NCI-H1694 treated with DMSO at 0.1 percent for 48 hours (cell line): ENCODE measurements around the gene CEP120.
"Not testable (repeated sequence)": the region's sequence is repeated elsewhere in the genome, so short reads cannot be mapped to it uniquely, and the experiment has no call there.

ENCODE experiments used
- DNase-seq: peaks from one replicate; lab custom pipeline; 2025; lab: John Stamatoyannopoulos, UW

CEP120 gene

GRCh38 chr5:123423278-123424149 lies at the start of gene CEP120:
CEP120 (minus strand) TSS chr5:123423403; CDS start chr5:123422998, 405 bp downstream.
- peak; percentile 98 for DNase-seq

GRCh38 chr5:123472150-123472924 lies 49.1 kb upstream of the CEP120 start:
- no peak for DNase-seq

GRCh38 chr5:123471385-123471784 lies 48.2 kb upstream of the CEP120 start:
- no peak for DNase-seq

DNA sequence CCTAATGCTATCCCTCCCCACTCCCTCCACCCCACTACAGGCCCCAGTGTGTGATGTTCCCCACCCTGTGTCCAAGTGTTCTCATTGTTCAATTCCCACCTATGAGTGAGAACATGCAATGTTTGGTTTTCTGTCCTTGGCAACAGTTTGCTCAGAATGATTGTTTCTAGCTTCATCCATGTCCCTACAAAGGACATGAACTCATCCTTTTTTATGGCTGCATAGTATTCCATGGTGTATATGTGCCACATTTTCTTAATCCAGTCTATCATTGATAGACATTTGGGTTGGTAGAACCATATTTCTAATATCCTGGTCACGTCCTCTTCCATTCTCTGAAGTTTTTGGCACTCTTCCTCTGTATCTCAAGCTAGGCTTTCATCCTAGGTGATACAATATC lies 43.6 kb upstream of the CEP120 start:
- not testable (repeated sequence) for DNase-seq

DNA sequence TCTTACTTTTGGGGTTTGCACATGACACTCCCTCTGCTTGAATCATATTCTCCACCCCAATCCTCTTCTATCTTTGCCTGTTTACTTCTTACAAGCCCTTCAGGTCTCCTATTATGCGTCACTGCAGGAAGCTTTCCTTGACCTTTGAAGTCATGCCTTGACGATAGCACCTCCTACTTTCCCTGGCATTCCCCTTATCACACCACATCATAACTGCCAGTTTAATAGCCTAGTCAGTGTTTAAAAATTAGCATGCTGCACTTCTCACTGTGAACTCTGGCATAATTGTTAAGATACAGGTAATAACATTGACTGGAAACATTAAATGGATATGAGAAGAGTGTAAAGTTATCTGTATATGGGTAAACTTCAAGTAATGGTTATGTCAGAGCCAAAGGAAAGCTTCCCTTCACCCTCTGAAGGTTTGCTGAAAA lies 37.1 kb upstream of the CEP120 start:
- peak; percentile 12 for DNase-seq

GRCh38 chr5:123458994-123459393 lies 35.8 kb upstream of the CEP120 start:
- DNase-seq, result not testable (repeated sequence)

DNA sequence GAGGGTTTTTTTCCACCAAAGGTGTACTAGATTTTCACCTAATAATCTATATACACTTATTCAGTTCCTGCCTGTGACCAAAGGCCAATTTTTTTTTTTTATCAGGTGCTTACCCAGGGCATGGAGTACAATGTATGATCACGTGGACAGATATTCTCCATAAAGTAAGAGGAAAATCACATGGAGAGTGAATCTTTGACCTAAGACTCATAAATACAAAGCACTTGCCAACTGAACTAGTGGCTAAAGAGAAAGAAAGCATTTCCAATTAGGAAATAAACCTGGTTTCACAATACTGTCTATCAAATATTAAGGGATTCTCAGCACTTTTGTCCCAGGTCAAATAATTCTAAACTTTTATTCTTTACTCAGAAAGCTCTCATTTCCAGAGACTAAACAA lies 33.0 kb upstream of the CEP120 start:
- no peak for DNase-seq

GRCh38 chr5:123455640-123456039 lies 32.4 kb upstream of the CEP120 start:
- DNase-seq, result peak; percentile 57

DNA sequence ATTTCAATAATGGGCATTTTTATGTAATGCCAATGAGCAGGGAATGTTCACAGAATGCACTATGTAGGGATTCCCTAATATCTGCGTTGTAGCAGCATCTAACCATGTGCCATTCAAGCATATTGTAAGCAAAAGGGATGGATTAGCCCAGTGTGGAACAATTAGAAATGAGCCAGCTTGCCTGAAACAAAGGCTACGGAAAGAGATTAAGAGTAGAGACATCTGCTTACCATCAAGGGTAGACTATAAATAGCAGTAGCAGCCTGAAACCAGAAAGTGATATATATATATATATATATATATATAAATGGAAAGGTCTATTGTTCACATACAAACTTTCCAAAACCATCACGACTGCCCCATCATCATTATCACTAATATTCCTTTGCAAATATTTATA lies 31.9 kb upstream of the CEP120 start:
- peak; percentile 91 for DNase-seq

DNA sequence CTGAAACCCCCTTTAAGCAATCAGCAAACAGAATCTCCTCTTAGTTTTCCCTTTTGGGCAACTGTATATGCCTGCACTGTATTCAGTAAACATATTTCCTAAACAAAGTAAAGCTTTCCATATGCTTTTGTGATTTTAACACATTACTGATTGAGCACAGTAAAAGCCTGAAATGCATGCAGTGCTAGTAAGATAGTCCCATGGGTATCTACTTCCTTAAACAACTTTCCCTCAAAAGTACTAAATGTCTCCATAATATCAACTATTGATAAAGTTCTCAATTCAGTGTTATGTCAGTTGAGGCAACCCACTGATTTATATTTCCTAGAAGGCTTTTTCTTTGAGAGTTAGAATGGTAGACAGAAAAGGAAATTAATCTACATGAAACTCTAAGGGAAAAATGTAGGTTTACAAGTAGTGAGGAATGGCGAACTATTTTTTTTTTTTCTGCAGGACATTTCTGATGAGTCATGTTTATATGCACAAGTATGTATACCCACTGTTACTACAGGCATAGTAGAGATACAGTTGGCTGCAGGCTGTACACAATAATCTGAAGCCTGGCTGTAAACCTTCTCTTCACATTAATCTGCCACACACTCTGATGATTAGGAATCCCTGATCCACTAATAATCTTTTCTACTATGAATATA lies 31.2 kb upstream of the CEP120 start:
- DNase-seq, result peak; percentile 84

DNA sequence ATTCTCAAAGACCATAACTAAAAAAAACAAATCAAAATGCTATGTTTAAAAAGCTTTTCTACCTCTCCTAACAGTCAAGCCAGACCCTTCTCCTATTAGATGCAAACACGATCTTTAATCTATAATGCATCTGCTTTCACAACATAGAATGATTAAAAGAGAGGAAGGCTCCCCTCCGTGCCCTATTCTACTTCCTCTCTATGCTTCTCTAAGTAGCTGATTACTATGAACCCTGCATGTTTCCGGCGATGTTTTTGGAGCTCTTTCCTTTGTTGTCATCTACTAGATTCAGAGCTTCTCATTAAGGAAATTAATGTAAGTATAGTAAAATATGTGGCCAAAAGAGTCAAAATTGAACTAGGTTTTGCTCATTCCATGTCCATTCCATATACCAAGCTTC lies 29.2 kb upstream of the CEP120 start:
- no peak for DNase-seq

DNA sequence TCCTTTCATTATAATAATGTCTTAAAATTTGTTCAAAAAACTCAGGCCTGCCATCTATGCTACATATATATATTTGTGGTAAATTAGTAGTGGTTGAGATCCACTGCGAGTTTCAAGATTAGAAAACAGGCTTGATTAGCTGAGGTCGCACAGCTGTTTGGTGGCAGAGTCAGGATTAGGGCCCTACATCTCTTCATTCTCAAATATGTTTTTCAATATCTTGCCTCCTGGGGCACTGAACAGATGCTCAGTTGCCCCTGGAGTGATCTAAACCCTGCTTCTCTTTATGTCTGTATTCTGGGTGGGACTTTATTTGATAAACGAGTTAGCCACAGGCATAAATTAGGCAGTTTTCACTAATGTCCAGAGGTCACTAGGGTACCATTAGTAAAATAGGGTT lies 27.8 kb upstream of the CEP120 start:
- peak; percentile 80 for DNase-seq

GRCh38 chr5:123450640-123451039 lies 27.4 kb upstream of the CEP120 start:
- DNase-seq, result peak; percentile 83

- DNase-seq, result peak; percentile 46
Observed at GRCh38 chr5:123450114-123450513, 26.9 kb upstream of the CEP120 start.

GRCh38 chr5:123449424-123449974 lies 26.3 kb upstream of the CEP120 start:
- peak; percentile 45 for DNase-seq

GRCh38 chr5:123448743-123449142 lies 25.5 kb upstream of the CEP120 start:
- no peak for DNase-seq

- DNase-seq, result no peak
Observed at GRCh38 chr5:123448017-123448617, 24.9 kb upstream of the CEP120 start.

DNA sequence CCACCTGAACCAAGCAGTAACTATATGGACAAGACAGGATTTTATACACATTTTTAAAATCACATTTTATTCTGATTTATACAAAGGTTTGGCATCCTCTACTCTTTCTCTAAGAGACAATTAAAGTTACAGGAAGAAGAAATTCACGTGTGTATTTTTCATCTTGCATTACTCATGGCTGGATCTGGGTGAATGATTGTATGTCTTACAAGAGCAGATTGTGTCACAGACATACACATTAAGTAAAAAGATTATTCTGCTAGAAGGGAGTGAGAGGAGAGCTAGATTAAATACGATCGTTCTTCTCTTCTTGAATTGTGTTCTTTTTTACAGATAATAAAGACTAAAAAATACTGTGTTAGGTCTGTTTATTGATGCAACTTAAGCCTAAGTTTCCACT lies 20.8 kb upstream of the CEP120 start:
- no peak for DNase-seq

DNA sequence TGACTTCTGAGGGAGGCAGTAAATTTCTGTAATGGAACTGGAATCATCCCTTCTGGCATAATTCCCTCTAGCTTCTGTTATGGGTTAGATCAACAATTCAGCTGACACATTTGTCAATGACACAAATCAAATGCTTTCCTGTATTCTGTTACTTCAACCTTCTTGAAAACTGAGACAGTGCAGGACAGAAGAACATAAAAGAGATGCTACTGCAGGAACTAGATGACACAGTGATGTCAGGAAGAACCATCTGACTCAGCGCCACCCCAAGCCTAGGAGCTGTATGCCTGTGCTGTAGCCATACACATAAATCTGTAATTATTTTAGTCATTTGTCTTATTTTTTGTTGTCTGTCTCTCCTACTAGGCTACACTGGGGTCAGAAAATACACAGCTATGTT lies 18.2 kb upstream of the CEP120 start:
- no peak for DNase-seq

DNA sequence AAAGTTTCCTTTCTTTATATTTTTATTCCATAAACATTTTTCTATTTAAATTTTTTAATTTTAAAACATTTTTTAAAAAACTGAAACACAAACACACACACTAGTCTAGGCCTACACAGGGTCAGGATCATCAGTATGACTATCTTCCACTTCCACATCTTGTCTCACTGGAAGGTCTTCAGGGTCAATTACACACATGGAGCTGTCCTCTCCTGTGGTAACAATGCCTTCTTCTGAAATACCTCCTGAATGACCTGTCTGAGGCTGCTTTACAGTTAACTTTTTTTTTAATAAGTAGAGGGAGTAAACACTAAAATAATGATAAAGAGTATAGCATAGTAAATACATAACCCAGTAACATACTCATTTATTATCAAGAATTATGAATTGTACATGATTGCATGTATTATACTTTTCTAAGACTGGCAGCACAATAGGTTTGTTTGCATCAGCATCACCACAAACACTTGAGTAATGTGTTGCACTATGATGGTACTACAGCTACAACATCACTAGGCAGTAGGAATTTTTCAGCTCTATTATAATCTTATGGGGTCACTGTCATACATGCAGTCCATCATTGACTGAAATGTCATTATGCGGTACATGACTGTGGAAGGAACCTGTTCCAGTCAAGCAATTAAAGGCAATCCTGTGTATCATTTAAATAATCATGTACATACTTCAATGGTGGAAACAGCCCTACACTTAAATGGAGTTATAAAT lies 17.4 kb upstream of the CEP120 start:
- no peak for DNase-seq

GRCh38 chr5:123439709-123440108 lies 16.5 kb upstream of the CEP120 start:
- no peak for DNase-seq
